Cardiac muscle cell (in vitro differentiated cells and primary cell): Measurements from ENCODE around the gene NTRK2. TPM values are rescaled to one million over a fixed set of nuclear protein-coding genes. Genes with fewer than 3 reads are reported as not detected.

Experiments used
- DNase-seq, 2 donors: peaks; one replicate each; pipeline versions ENCODE4 v3.0.0 to v3.0.0-alpha.2; 2010 to 2017; ENCODE audit warnings: low read depth in 1 of 2, low spot score in 1 of 2
- H3K27ac ChIP-seq: fragments of 200-600 bp; sonication (generic); 2 replicates; pipeline ENCODE4 v1.5.1; 2016
- H3K27me3 ChIP-seq: fragments of 200-600 bp; sonication (generic); 2 replicates; pipeline ENCODE4 v1.6.0; 2016; ENCODE audit warnings: control low read depth
- H3K36me3 ChIP-seq: fragments of 200-600 bp; sonication (generic); 2 replicates; pipeline ENCODE4 v1.5.1; 2016; ENCODE audit warnings: control low read depth
- H3K4me1 ChIP-seq: fragments of 200-600 bp; sonication (generic); 2 replicates; pipeline ENCODE4 v1.8.1; 2017; ENCODE audit warnings: low read depth, mild to moderate bottlenecking, mixed run types
- H3K4me3 ChIP-seq: fragments of 200-600 bp; sonication (generic); 2 replicates; pipeline ENCODE4 v1.5.1; 2016; ENCODE audit warnings: mild to moderate bottlenecking
- H3K9me3 ChIP-seq: fragments of 200-600 bp; sonication (generic); 2 replicates; pipeline ENCODE4 v1.5.1; 2017; ENCODE audit warnings: low read depth, mild to moderate bottlenecking, control low read depth
- CTCF ChIP-seq: IDR thresholded peaks from 2 replicates; pipeline ENCODE4 v1.5.1; 2012; ENCODE audit warnings: low read depth, mild to moderate bottlenecking, low read length
- polyA plus RNA-seq: library from polyadenylated mRNA; unstranded; fragments of >200 nt; fragmentation: Nextera tagmentation; extraction: Ambion mirVana; gene quantifications from 2 replicates; pipeline ENCODE4 v1.2.1, GENCODE V29; 2016
- total RNA-seq: library from RNA; depleted of rRNA; stranded (reverse); fragments of >200 nt; gene quantifications from 2 replicates; pipeline ENCODE4 v1.2.3, GENCODE V29; 2016

The NTRK2 gene
- total and polyA plus RNA-seq, 2 experiments from 2014 or later, result 1.3 TPM

DNA sequence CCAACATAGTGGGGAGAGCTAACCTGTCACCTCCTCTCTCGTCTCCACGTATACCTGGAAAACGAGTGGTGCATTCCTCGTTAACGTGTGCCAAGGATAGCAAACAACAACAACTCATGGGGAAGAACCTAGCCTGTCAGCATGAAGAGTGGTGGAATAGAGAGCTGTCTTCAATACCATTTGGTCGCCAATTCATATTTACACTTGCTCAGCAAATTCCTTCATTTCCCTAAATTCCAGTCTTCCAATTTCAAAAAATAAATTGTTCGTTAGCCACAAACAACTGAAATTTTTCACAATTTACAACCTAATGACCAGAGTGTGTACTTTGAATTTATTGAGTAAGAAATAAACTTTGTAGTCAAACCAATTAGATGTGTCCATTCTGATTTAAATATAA, 344.8 kb downstream of the NTRK2 start:
- Histone ChIP-seq H3K27ac (no peak overlapping the region), H3K36me3 (no peaks in the 10 kb centered on the region), H3K27me3 (peaks cover 6% of the 10 kb centered on the region), H3K4me1 (no peaks in the 10 kb centered on the region), H3K4me3 (no peak overlapping the region), H3K9me3 (no peaks in the 10 kb centered on the region)
- no peak for TF ChIP-seq CTCF
- DNase-seq, result no peak

- TF ChIP-seq CTCF, result no peak
- Histone ChIP-seq H3K4me1 (no peaks in the 10 kb centered on the region), H3K4me3 (no peak overlapping the region), H3K27ac (no peak overlapping the region), H3K36me3 (no peaks in the 10 kb centered on the region), H3K27me3 (peaks cover 6% of the 10 kb centered on the region), H3K9me3 (no peaks in the 10 kb centered on the region)
- peak in 1 of 2 donors; percentile 53 for DNase-seq
These were observed 347.0 kb downstream of the NTRK2 start for GRCh38 chr9:85016384-85017006.

- H3K27me3 ChIP-seq, result peaks cover 6% of the 10 kb centered on the region
- no peak for TF ChIP-seq CTCF
- no peaks in the 10 kb centered on the region for H3K36me3 ChIP-seq
- DNase-seq, result no peak
- no peaks in the 10 kb centered on the region for H3K4me1 ChIP-seq
- H3K4me3 ChIP-seq, result no peak overlapping the region
- no peak overlapping the region for H3K27ac ChIP-seq
- no peaks in the 10 kb centered on the region for H3K9me3 ChIP-seq
These were observed 351.3 kb downstream of the NTRK2 start for GRCh38 chr9:85020791-85021190.

GRCh38 chr9:85021686-85022085, 352.2 kb downstream of the NTRK2 start:
- Histone ChIP-seq H3K36me3 (no peaks in the 10 kb centered on the region), H3K27ac (no peak overlapping the region), H3K27me3 (peaks cover 6% of the 10 kb centered on the region), H3K4me1 (no peaks in the 10 kb centered on the region), H3K4me3 (no peak overlapping the region), H3K9me3 (no peaks in the 10 kb centered on the region)
- no peak for DNase-seq
- TF ChIP-seq CTCF, result no peak

DNA sequence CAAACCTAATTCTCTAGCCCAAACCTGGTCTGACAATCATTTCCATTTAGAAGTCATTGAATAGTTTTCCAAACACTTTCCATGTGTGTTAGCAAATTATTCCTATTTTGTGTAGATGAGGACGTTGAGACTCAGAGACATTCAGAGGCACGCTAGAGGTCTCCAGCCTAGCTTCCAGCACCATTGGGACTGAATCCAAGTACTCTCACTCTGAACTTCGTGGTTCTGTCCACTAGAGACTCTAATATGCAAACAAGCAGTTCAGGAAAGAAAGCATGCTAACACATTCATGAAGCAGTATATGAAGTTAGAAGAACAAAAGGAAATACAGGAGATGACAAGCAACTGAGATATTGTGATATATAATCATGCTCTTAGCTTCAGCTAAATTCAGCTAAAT, 354.8 kb downstream of the NTRK2 start:
- H3K27ac ChIP-seq, result no peak overlapping the region

More for the DNA sequence above, 354.8 kb downstream of the NTRK2 start:
- no peaks in the 10 kb centered on the region for H3K27me3 ChIP-seq
- no peak overlapping the region for H3K4me3 ChIP-seq
- no peaks in the 10 kb centered on the region for H3K9me3 ChIP-seq
- no peaks in the 10 kb centered on the region for H3K4me1 ChIP-seq
- DNase-seq, result no peak
- no peaks in the 10 kb centered on the region for H3K36me3 ChIP-seq
- no peak for TF ChIP-seq CTCF
